ENCODE measurements around the gene GRAP.
"Not testable (repeated sequence)": the region's sequence is repeated elsewhere in the genome, so short reads cannot be mapped to it uniquely, and the experiment has no call there.

The GRAP gene

DNA sequence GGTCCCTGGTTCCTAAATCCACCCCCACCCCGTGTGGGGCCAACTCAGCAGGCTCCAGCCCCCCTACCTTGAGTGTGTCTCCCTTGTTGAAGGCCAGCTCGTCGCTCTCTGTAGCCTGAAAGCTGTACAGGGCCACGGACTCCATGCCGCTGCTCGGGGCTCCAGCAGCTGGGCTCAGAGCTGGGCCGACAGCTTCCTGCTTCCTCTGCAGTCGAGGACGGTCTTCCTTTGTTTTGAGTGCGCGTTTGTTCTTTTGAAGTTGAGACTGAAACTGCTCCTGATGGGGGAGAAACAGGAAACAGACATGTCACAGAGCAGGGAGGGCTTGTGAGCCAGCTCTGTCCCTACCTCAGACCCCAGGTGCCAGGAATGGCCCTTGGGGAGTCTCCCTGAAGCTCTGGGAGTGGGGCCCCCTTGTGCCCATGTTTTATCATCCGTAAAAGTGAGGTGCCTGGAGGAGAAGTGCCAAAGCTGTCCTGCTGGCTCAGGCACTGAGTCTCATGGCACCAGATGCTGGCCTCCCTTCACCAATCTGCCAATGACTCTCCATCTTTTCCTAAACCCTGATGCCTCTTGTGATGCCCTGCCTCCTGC lies at the start of gene GRAP:
TSS of gene GRAP (minus strand) at position 176 of the 594 bp plus-strand sequence. CDS start at position 145, 31 bp downstream.
- not testable (repeated sequence) for DNase-seq (ENCODE audit: low read depth in 2 of 2)

DNA sequence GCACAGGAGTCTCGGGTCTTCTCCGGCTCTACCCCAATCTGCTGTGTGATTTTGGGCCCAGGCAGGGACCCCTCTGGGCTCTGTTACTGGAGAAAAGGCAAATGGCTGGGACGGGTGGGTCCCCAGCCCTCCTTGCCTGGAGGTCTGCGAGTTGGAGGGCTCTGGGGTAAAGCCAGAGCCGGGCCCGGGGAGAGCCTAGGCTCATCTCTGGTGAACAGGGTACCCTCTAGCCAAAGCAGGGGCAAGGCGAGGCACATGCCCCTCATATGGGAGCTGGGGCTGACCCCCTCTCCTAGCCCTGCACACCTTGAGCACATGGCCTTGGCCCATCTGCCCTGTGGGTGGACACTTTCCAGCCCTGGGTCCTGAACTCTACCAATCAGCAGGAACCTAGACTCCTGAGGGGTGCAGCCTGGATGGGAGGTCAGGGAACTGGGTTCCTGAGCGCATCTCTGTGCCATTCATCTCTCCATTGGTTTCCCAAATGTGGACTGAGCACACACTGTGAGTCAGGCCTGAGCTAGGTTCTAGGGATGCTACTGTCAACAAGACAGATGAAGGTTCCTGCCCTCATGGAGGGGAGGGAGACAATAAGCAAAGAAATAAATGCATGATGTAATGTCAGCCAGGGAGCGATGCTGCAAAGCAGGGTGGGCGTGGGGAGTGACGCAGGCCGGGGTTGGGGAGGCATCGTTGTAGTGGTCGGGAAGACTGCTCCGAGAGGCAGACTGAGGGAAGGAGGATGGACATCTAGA lies 47.1 kb upstream of the GRAP start:
- not testable (repeated sequence) for DNase-seq (ENCODE audit: low read depth in 2 of 2)

DNA sequence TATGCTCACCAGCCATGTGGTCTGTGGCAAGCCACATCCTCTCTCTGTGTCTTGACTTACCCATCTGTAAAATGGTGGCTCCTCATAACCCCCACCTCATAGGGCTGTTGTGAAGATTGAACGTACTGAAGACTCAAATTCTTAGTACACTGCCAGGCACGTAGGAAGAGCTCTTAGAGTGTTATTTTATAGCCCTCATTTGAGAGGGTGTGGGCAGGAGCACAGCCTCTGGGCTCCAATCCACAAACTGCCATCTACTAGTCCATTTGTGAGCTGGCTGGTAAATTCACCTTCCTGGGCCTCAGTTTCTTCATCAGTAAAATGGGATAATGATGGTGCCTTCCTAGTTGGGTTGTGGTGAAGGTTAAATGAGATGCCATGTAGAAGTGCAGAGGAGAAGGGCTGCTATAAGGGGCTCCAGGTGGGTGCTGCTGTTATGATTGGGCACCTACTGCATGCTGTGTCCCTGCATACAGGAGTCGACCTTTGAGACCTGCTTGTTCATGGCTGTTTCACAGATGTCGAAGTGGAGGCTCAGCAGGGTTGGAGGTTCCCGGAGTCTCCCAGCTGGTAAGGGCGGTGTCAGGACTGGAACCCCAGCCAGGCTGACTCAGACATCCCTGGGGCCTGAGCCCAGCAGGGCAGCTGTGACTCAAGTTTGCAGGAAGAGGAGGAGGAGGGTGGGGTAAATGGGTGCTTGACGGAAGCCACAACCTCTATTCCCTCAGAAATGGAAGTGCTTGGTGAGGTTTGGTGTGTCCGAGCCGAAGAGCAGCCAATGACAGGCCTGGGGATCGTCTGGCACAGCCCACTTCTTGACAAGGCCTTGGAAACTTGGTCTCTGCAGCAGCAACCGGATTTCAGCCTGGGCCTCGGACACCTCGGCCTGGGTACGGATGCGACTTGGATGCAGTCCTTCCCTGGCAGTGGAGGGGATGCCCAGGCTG lies 46.3 kb upstream of the GRAP start:
- not testable (repeated sequence) for DNase-seq (ENCODE audit: low read depth in 2 of 2)

DNA sequence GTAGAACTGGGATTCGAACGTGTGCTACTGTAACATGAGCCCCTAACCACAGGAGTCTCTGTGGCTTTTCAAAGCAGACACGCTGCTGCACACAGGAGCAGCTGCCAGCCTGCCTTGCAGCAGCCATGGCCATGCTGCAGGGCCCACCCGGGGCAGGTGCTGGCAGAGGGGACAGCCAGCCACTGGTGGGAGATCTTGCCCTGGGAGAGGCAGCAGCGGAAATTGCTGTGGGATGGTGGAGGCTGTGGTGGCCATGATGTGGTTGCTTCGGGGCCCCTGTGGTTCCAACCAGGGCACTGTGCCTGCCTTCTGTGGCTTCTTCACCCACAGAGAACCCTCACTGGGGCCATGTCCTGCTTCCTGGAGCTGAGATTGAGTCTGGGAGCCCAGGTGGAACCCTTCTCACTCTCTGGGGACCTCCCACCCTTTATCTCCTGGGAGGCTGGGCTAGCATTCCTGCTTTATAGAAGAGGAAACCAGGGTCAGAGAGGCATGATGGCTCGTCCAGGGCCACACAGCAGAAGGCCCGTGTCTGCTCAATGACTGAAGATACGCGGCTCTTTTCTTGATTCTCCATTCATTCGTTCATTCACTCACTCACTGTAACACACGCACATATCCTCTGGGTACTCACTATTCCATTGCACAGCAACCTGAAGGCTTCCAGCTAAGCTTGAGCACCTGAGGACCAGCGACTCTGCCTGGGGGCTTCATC lies 43.5 kb upstream of the GRAP start:
- not testable (repeated sequence) for DNase-seq (ENCODE audit: low read depth in 2 of 2)

DNA sequence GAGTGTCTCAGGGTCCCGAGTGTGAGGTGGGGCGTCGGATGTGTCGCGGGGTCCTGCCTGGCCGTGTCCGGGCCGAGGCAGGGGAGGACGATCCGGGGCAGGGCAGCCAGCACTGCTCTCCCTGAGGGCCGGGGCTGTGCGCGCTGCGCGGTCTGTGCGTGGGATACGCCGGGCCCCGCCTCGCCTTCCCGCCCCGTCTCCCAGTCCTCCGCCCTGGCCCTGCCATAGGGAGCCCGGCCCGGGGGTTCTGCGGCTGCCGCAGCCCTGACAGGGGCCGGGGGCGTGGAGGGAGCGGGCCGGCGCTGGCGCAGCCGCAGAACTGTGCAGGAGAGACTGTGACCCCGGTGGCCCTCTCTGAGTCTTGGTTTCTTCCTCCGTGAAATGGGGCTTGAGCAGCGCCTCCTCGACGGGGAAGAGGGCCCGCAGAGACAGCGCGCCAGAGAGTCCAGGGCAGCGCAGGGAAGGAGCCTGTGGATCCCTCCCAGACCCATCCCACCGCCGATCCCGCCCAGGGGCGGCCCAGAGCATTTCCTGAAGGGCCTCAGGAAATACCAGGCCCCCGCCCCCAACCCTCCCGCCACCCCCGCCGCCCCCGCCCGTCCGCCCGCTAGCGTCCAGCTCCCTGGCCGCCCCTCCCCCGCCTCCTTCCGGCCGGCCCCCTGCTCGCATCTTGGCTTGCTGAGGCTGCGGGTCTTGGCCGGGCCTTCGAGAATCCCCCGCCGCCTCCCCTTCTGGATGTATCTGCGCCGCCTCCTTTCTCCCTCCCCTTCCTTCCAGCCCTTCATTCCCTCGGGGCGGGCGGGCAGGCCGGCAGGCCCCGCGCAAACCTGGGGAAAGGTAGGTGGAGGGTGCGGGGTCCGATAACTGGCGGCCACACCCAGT lies 42.3 kb upstream of the GRAP start:
- DNase-seq (ENCODE audit: low read depth in 2 of 2) = not testable (repeated sequence)

DNA sequence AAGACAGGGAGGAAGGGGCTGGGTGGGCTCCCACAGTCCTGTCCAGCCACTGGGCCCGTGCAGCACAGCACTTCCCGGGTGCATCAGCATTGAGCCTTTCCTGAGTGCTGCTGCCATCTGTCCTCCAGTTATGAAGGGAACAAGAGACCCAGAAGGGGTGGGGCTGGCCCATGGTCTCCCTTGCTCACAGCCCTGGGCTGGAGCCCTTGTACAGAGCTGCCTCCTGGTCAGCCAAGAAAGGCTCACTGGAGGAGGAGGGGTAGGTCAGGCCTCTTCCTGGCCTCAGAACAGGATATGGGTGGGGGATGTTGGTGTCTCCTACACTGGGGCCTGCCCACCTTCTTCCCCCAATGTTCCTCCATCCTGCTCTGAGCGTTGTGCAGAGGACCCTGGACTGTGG lies 30.6 kb upstream of the GRAP start:
- DNase-seq (ENCODE audit: low read depth in 2 of 2) = not testable (repeated sequence)

DNA sequence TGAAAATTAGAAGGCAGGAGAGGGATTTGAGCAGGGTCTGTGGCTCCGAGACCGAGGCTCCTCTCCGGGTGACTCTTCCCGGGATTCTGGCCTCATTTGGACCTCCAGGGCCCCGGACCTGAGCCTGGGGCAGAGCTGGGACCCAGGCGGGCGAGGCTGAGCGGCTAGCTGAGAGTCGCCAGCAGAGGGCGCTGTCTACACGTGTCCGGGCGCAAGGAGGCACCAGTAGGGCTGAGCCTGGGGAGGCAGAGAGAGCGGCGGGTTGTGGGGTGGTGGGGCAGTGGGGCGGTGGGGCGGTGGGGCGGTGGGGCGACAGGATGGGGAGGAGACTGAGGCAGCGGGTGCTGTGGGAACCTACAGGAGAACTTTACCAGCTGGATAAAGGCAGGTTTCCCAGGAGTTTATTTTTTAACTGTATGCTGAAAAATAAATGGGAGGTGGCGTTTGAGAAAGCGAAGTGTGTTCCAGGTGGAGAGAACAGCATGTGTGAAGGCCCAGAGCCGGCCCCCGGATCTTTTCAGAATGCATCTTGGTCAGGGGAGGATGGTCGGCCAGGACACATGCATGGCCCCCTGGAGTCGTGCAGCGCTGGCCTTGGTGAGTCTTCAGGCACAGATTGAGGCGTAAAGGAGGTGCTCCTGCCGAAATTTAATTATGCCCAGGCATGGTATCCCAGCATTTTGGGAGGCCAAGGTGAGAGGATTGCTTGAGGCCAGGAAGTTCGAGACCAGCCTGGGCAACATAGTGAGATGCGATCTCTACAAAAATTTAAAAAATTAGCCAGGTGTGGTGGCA lies 29.8 kb upstream of the GRAP start:
- peak in 1 of 2 donors; percentile 0 for DNase-seq (ENCODE audit: low read depth in 2 of 2)

DNA sequence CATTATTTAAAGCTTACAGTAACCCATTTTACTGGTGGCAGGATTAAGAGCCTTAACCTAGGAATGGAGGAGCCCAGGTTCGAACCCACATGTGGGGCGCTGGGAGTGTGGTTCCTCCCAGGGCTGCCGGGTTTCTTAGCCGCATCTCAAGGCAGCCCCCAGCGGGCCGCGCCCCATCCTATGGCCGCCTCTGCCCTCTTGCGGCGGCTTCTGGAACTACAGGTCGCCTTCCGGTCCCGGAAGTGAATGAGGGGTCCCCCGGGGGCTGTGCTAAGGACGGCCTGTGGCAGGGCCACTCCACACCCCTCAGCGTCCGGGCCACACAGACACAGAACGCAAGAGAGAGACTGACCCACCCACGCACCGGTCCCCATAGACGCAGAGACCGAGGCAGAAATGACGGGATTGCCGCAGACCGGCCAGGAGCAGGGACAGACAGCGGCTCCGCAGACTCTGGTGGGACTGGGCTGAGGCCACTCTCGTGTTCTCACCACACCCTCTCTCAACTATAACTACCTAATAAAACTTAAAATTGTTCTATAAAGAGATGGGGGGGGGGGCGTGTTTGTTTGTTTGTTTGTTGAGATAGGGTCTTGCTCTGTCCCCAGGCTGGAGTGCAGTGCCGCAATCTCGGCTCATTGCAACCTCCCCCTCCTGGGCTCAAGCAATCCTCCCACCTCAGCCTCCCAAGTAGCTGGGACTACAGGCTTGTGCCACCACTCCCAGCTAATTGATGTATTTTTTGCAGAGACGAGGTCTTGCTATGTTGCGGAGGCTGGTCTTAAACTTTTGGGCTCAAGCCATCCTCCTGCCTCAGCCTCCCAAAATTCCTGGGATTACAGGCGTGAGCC lies 23.8 kb upstream of the GRAP start:
- DNase-seq (ENCODE audit: low read depth in 2 of 2) = not testable (repeated sequence)

DNA sequence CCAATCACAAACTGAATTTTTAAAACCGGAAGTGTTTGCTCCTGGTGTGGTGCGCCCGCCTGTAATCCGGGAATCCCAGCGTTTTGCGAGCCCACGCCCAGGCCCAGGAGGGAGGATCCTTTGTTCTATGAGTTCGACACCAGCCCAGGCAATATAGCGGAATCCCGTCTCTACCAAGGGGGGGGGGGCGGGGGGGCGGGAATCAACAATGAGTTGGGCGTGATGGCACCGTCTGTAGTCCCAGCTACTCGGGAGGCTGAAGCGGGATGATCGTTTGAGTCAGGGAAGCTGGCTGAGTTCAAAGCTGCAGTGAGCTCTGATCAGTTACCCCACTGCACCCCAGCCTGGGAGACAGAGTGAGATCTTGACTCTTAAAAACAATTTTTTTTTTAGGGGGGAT lies 17.6 kb upstream of the GRAP start:
- not testable (repeated sequence) for DNase-seq (ENCODE audit: low read depth in 2 of 2)

DNA sequence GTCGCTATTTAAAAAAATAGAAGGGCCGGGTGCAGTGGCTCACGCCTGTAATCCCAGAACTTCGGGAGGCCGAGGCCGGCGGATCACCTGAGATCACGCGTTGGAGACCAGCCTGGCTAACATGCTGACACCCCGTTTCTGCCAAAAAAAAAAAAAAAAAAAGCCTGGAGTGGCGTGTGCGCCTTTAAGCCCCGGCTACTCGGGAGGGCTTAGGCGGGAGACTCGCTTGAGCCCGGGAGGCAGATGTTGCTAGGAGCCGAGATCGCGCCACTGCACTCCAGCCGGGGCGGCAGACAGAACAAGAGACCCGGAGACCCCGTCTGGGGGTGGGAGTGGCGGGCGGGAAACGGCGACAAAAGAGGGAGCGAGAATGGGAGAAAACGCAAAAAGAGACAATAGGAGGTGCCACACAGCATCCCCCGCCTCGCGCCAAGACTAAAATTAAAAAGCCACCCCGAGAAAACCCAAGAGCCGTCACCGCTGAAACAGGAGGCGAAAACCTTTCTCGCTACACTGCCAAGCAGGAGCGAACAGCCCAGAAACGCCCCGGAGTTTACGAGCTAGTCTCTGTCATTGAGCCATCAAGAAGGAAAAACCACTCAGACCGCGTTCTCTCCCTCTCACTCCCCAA lies 16.7 kb upstream of the GRAP start:
- DNase-seq (ENCODE audit: low read depth in 2 of 2) = peak; percentile 62 to 75

DNA sequence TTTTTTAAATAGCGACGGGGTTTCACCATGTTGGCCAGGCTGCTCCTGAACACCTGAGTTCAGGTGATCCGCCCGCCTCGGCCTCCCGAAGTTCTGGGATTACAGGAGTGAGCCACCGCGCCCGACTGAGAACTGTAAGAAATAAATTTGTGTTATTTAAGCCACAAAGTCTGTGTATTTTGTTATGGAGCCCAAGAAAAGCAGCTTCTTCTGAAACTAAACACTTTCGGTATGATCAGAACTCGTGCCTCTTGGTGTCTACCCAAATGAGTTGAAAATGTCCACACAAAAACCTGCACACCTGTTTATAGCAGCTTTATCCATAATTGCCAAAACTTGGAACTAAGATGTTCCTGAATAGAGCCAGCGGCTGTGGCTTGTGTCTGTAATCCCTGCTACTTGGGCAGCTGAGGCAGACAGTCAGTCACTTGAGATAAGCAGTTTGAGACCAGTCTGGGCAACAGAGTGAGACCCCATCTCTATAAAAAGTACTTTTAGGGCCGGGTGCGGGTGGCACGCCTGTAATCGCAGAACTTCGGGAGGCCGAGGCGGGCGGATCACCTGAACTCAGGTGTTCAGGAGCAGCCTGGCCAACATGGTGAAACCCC lies 16.1 kb upstream of the GRAP start:
- DNase-seq (ENCODE audit: low read depth in 2 of 2) = not testable (repeated sequence)

DNA sequence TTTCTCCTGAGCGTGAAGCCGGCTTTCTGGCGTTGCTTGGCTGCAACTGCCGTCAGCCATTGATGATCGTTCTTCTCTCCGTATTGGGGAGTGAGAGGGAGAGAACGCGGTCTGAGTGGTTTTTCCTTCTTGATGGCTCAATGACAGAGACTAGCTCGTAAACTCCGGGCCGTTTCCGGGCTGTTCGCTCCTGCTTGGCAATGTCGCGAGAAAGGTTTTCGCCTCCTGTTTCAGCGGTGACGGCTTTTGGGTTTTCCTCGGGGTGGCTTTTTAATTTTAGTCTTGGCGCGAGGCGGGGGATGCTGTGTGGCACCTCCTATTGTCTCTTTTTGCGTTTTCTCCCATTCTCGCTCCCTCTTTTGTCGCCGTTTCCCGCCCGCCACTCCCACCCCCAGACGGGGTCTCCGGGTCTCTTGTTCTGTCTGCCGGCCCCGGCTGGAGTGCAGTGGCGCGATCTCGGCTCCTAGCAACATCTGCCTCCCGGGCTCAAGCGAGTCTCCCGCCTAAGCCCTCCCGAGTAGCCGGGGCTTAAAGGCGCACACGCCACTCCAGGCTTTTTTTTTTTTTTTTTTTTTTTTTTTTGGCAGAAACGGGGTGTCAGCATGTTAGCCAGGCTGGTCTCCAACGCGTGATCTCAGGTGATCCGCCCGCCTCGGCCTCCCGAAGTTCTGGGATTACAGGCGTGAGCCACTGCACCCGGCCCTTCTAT lies 15.4 kb upstream of the GRAP start:
- peak in 1 of 2 donors; percentile 77 for DNase-seq (ENCODE audit: low read depth in 2 of 2)

DNA sequence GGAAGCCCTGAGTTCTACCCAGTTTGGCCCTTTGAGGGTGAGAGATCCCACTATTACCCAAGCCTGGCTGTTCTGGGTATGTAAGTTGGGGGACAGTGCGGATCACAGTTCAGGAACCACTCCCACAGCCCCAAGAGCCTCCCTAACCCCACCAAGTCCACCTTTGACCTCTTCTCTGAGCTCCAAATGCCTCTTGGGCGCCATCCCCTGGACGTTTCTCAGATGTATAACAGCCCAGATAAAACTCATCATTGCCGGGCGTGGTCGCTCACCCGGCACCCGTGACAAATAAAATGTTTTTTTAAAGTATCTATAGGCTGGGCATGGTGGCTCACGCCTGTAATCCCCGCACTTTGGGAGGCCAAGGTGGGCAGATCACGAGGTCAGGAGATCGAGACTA lies 8.7 kb upstream of the GRAP start:
- not testable (repeated sequence) for DNase-seq (ENCODE audit: low read depth in 2 of 2)

DNA sequence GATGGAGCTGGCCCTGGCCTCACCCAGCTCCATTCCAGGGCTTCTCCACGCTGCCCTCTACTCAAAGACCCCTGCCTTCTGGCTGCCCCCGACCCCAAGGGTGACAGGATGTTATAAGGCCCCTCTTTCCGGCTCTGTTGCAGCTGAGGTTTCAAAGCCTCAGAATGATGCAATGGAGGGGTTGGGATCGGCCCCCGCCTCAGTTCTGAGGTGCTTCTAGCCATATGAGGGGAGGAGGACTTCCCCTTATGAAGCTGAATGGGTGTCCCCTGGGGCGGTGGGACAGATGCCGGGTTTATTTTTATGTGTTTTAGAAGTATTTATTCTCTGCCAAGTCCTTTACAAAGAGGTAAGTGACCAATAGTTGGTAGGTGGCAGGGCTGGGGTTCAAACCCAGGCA lies 2.1 kb upstream of the GRAP start:
- not testable (repeated sequence) for DNase-seq (ENCODE audit: low read depth in 2 of 2)

DNA sequence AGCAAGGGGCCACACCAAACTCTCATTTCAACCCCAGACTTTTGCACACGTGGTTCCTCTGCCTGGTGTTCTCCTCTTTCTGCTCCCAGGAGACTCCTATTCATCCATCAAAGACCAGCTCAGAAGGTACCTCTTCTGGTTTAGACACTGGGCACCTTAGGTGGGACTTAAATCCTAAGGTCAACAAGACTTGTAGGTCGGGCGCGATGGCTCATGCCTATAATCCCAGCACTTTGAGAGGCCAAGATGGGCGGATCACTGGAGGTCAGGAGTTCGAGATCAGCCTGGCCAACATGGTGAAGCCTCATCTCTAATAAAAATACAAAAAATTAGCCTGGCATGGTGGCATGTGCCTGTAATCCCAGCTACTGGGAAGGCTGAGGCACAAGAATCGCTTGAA lies 753 bp upstream of the GRAP start:
- DNase-seq (ENCODE audit: low read depth in 2 of 2) = not testable (repeated sequence)

DNA sequence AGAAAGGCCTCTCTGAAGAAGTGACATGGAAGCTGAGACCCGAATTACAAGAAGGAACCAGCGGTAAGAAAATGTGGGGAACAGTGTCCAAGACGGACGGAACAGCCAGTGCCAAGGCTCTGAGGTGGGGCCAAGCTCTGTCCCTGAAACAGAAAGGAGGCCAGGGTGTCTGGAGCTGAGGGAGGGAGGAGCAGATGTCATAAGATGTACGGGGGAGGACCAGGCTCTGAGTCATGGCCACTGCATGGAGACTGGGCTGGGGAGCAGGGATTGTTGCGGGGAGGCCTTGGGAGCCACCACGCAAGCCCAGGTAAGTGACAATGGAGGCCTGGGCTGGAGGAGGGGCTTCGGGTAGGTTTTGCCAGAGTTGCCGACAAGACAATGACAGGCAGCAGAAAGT lies 2.1 kb downstream of the GRAP start:
- not testable (repeated sequence) for DNase-seq (ENCODE audit: low read depth in 2 of 2)

DNA sequence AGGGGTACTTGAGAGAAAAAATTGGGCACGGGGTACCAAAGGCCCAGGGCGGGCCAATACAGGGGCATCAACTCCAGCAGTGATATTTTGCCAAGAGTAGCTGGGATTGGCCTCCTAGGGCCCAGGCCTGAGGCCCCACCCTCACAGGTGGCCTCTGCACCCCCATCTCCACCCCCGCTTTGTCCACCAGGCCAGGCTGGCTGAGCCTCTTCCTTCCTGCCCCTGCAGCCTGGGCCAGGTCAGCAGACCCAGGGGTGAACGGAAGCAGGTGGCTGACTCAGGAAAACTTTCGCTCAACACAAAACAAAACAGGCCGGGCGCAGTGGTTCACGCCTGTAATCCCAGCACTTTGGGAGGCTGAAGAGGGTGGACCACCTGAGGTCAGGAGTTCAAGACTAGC lies 3.7 kb downstream of the GRAP start:
- not testable (repeated sequence) for DNase-seq (ENCODE audit: low read depth in 2 of 2)
